ENCODE results near the gene SLC29A1. TPM values are rescaled to one million over a fixed set of nuclear protein-coding genes. Genes with fewer than 3 reads are reported as not detected.

Gene SLC29A1
- total RNA-seq, 2 donors from 2014 or later: 18.5 to 58.9 TPM

- intact Hi-C loops (cut with DNase I): no loop called here
- Histone ChIP-seq H3K36me3 (no peaks in the 10 kb centered on the region), H3K4me3 (no peak overlapping the region)
These were observed 15.4 kb upstream of the SLC29A1 start for GRCh38 chr6:44207966-44208365.

GRCh38 chr6:44211284-44211683 is 12.1 kb upstream of the SLC29A1 start:
- no peak for DNase-seq (ENCODE audit: low spot score)
- WGBS: 82% methylated on average over 3 of the region's 3 CpGs
- H3K27me3 ChIP-seq (replicated peaks; ENCODE audit: insufficient read depth): no peaks in the 10 kb centered on the region
- no peaks in the 10 kb centered on the region for H3K9me3 ChIP-seq
- intact Hi-C loops (cut with DNase I): no loop called here
- no peak overlapping the region for H3K4me3 ChIP-seq
- H3K4me1 ChIP-seq (replicated peaks): no peaks in the 10 kb centered on the region
- TF ChIP-seq CTCF (IDR thresholded peaks at IDR 0.05) (no peak), POLR2A (IDR thresholded peaks at IDR 0.05) (no peak), POLR2AphosphoS5 (IDR thresholded peaks at IDR 0.05) (no peak)
- H3K27ac ChIP-seq: no peak overlapping the region
- no peaks in the 10 kb centered on the region for H3K36me3 ChIP-seq

More at GRCh38 chr6:44207966-44208365, 15.4 kb upstream of the SLC29A1 start:
- Histone ChIP-seq H3K9me3 (no peaks in the 10 kb centered on the region), H3K4me1 (replicated peaks) (no peaks in the 10 kb centered on the region), H3K27ac (no peak overlapping the region), H3K27me3 (replicated peaks; ENCODE audit: insufficient read depth) (no peaks in the 10 kb centered on the region)
- no peak for TF ChIP-seq POLR2A (IDR thresholded peaks at IDR 0.05)
- no peak for TF ChIP-seq POLR2AphosphoS5 (IDR thresholded peaks at IDR 0.05)
- TF ChIP-seq CTCF (IDR thresholded peaks at IDR 0.05): no peak
- 95% methylated on average over 6 of the region's 6 CpGs for WGBS
- no peak for DNase-seq (ENCODE audit: low spot score)

- intact Hi-C loops (cut with DNase I): no loop called here
- Histone ChIP-seq H3K27me3 (replicated peaks; ENCODE audit: insufficient read depth) (no peaks in the 10 kb centered on the region), H3K9me3 (no peaks in the 10 kb centered on the region), H3K4me1 (replicated peaks) (peaks cover 6% of the 10 kb centered on the region), H3K4me3 (no peak overlapping the region), H3K36me3 (no peaks in the 10 kb centered on the region), H3K27ac (no peak overlapping the region)
- 93% methylated on average over 6 of the region's 6 CpGs for WGBS
- no peak for DNase-seq (ENCODE audit: low spot score)
- TF ChIP-seq POLR2A (IDR thresholded peaks at IDR 0.05) (no peak), POLR2AphosphoS5 (IDR thresholded peaks at IDR 0.05) (no peak), CTCF (IDR thresholded peaks at IDR 0.05) (no peak)
These were observed 9.1 kb upstream of the SLC29A1 start for GRCh38 chr6:44214307-44214706.

- H3K4me3 ChIP-seq: no peak within 1 kb of the TSS
- intact Hi-C loops (cut with DNase I): no loop called here
- H3K27ac ChIP-seq: no peak within 1 kb of the TSS
These were observed 6.6 kb upstream of the SLC29A1 start, which contains the start of gene MYMX for GRCh38 chr6:44216677-44217331. MYMX (plus strand) TSS chr6:44216926; CDS start chr6:44217472, 546 bp downstream.

GRCh38 chr6:44217332-44218143 is 5.9 kb upstream of the SLC29A1 start:
- H3K27ac ChIP-seq: no peak overlapping the region
- no peak for DNase-seq (ENCODE audit: low spot score)
- intact Hi-C loops (cut with DNase I): loop anchor here (2.0 kb wide), 1 partner anchor 19 kb away; no protein-coding TSS in a partner anchor
- H3K4me1 ChIP-seq (replicated peaks): peaks cover 14% of the 10 kb centered on the region
- TF ChIP-seq POLR2A (IDR thresholded peaks at IDR 0.05): no peak
- no peak for TF ChIP-seq POLR2AphosphoS5 (IDR thresholded peaks at IDR 0.05)
- TF ChIP-seq CTCF (IDR thresholded peaks at IDR 0.05): no peak
- no peaks in the 10 kb centered on the region for H3K36me3 ChIP-seq
- WGBS: 69% methylated on average over 16 of the region's 16 CpGs
- H3K27me3 ChIP-seq (replicated peaks; ENCODE audit: insufficient read depth): no peaks in the 10 kb centered on the region
- no peaks in the 10 kb centered on the region for H3K9me3 ChIP-seq
- no peak overlapping the region for H3K4me3 ChIP-seq

More at GRCh38 chr6:44216677-44217331, 6.6 kb upstream of the SLC29A1 start, which contains the start of gene MYMX:
- no peaks in the 10 kb centered on the region for H3K27me3 ChIP-seq (replicated peaks; ENCODE audit: insufficient read depth)
- H3K36me3 ChIP-seq: no peaks in the 10 kb centered on the region
- H3K4me1 ChIP-seq (replicated peaks): peaks cover 10% of the 10 kb centered on the region
- TF ChIP-seq POLR2AphosphoS5 (IDR thresholded peaks at IDR 0.05): no peak
- H3K9me3 ChIP-seq: no peaks in the 10 kb centered on the region
- no peak for DNase-seq (ENCODE audit: low spot score)
- 42% methylated on average over 7 of the region's 7 CpGs for WGBS

All from prostate gland (tissue), 2 donors.